Upper lobe of left lung (tissue), 4 donors: ENCODE data around the gene KDM4B.

Source experiments
- CTCF ChIP-seq, 6 experiments: fragments of 450-650 bp in 4 of 6; fragments of 200-600 bp in 2 of 6; sonication (generic) in 2 of 6; IDR thresholded peaks; one replicate each; pipeline ENCODE4 v1.5.1; 2016 to 2019; ENCODE audit warnings: antibody characterized with exemption in 6 of 6
- EP300 ChIP-seq, 4 donors: sonication (generic); formaldehyde crosslinking; IDR thresholded peaks; one replicate each; pipeline ENCODE4 v1.5.1; 2017; ENCODE audit warnings: antibody characterized with exemption in 4 of 4, control low read depth in 2 of 4
- POLR2A ChIP-seq, 4 donors: fragments of 450-650 bp; IDR thresholded peaks; one replicate each; pipeline ENCODE4 v1.5.1; 2016 to 2017; ENCODE audit warnings: antibody characterized with exemption in 4 of 4, mild to moderate bottlenecking in 2 of 4

DNA sequence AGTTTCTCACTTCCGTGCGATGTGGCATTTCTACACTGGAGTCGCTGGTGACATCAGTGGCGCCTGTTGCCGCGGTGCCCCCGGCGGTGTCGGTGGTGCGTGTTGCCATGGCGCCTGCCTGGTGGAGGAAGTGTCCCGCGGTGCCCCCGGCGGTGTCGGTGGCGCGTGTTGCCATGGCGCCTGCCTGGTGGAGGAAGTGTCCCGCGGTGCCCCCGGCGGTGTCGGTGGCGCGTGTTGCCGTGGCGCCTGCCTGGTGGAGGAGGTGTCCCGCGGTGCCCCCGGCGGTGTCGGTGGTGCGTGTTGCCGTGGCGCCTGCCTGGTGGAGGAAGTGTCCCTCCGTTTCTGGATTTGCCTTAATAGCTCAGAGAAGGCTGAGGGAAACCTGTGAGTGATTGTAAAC lies 127.6 kb downstream of the KDM4B start:
- TF ChIP-seq CTCF (IDR thresholded peaks at IDR 0.05) (no peak), POLR2A (IDR thresholded peaks at IDR 0.05) (no peak), EP300 (IDR thresholded peaks at IDR 0.05) (no peak)
